Measurements from ENCODE around the gene DPPA5.
"Not testable (repeated sequence)": the region's sequence is repeated elsewhere in the genome, so short reads cannot be mapped to it uniquely, and the experiment has no call there.

The DPPA5 gene

DNA sequence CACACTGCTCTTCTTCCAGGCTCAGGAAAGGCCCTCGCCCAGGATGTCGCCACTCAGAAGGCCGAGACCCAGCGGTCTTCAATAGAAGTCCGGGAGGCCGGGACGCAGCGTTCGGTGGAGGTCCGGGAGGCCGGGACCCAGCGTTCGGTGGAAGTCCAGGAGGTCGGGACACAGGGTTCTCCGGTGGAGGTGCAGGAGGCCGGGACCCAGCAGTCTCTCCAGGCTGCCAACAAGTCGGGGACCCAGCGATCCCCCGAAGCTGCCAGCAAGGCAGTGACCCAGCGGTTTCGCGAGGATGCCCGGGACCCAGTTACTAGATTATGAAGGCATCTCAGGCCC lies 9.4 kb upstream of the DPPA5 start:
- no peak for DNase-seq

DNA sequence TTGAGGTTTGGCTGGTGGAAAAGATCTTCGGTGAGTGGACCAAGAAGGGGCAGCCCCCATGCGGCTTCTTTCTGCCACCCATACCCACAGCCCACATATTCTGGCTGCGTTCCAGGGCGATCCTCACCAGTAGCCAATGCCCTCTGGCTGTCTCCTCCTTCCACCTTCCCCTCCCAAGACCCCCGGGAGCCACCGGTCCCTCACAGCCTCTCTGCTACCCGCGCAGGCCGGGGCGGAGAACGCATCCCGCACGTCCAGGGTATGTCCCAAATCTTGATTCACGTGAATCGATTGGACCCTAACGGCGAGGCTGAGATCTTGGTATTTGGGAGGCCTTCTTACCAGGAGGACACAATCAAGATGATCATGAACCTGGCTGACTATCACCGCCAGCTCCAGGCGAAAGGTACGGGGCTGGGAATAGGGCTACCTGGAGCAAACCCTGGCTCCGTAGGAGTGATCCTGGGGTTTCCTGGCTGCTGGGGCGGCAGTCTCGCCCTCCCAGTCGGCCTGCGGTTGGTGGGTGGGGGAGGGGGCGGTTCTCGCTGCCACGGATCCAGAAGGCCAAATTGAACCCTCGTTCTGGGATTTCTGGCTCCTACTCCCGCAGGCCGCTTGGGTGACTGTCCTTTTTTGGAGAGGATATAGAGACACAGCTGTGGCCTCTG lies 8.9 kb upstream of the DPPA5 start:
- no peak for DNase-seq

- DNase-seq, result no peak
These were observed 8.3 kb upstream of the DPPA5 start, which contains the start of gene KHDC3L for GRCh38 chr6:73362358-73362757. Gene KHDC3L (plus strand): TSS chr6:73362658. CDS start chr6:73362730, 72 bp downstream.

DNA sequence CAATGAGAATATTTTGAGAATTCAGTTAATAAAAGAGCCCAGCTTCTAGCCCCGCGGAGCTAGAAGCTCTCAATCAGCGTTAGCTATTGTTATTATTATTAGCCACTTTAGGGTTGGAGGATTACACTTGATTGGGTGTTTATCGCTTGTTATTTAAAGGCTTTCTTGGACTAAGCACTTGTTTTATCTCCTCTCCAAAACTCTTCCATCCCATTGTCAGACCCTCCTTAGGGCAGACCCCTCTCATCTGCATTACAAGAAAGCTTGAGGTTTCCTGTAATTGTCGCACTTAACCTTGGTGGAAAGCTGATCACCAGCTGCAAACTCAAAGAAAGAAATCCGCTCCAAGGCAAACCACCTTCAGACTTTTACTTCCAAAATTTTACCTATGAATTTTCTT lies 4.8 kb downstream of the DPPA5 start:
- DNase-seq, result no peak

- no peak for DNase-seq
These were observed 5.4 kb downstream of the DPPA5 start for GRCh38 chr6:73348550-73349204.

DNA sequence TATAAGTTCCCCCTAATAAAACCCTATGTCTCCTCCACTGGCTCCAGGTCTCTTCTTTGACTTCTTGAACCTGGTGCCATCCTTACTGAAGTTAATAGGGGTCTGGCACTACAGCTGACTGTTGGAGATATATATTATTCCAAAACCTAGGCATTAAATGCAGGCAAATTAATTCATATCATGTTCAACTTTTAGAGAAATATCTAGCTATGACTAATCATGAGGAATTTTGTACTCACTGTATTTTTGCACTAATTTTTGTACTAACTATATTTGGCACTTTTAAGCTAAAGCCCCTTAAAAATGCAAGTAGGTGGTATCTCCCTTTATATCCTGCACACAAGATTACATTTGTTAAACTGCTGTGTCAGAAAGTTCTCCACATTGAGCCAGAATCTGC lies 10.9 kb downstream of the DPPA5 start:
- DNase-seq, result no peak

DNA sequence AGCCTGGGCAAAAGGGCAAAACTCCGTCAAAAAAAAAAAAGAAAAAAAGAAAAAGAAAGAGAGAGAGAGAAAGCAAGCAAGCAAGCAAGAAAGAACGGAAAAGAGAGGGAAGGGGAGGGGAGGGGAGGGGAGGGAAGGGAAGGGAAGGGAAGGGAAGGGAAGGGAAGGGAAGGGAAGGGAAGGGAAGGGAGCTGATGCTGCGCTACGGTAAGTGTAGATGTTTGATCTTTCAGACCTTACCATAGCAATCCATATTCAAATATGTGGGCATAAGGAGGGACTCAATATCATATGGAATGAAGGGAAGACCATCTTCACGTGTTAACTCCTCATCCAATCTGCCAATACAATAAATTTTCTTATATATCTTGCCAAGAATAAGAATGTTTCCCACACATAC lies 11.9 kb downstream of the DPPA5 start:
- no peak for DNase-seq

GRCh38 chr6:73341335-73341734 lies 12.7 kb downstream of the DPPA5 start:
- no peak for DNase-seq

GRCh38 chr6:73340048-73340447 lies 14.0 kb downstream of the DPPA5 start:
- DNase-seq, result no peak

DNA sequence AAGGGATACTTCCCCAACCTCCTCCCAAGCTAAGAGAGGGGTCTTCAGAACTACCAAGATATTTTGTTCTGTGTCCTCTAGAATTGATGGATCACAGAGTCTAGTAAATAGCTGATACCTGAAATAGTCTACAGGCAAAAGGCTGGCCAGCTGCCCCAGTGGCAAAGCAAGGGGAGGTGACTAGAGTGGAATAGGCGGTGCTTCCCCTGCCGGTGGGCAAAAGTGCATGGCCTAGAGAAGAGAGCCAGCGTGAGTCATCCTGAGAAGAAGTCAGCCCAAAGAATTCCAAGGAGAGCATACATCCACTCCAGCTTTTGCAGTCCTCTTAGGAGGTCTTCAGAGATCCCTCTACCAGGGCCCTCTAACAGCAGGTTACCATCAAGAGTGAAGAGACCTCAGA lies 14.7 kb downstream of the DPPA5 start:
- no peak for DNase-seq

DNA sequence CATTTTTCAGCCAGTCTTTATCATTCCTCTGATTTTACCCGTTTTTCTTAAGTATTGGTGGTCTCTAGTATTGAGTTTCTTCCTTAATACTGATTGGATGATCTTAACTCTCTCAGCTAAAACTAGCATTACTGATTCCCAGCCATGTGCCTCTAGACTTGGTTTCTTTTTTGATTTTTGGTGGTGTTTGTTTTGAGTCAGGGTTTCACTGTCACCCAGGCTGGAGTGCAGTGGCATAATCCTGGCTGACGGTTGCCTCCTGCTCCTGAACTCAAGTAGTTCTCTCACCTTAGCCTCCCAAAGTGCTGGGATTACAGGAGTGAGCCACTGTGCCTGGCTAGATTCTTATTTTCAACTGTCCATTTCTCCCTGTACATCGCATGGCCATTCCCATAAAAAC lies 24.9 kb downstream of the DPPA5 start:
- no peak for DNase-seq

DNA sequence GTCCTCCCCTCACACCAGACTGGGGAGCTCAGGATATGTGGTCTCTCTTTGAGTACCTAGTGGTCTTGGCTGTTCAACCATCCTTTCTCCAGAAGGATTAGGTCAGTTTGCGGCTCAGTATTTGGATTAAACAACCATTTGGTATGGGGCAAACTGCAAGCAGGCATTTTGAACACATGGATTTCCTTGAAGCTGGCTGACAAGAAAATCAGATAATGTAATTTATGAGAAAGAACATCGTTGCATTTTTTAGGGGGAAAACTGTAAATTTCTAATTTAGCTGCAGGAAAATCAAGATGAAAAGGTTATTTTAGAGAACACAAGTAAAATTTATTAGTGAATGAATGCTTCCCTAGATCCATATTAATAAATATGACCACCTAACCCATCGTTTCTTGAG lies 25.3 kb downstream of the DPPA5 start:
- DNase-seq, result no peak

- no peak for DNase-seq
These were observed 28.4 kb downstream of the DPPA5 start for GRCh38 chr6:73325656-73326055.

DNA sequence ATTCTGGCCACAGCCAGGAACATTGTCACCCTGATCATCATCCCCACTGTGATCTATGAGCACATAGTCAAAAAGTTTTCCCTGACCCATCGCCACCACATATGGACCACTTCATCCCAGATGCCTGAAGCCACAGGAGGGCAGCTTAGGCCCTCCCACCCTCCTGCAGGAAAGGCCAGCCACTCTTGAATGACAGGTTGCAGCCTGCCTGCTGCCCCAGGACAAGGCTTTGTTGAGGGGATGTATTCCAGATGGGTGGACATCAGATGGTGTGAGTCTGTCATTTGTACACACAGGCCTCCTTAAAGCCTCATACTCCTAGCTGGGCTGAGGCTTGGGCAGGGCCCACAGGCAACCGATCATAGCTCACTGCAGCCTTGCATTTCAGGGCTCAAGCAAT lies 30.8 kb downstream of the DPPA5 start:
- no peak for DNase-seq

GRCh38 chr6:73314577-73315492 lies 39.2 kb downstream of the DPPA5 start:
- DNase-seq, result no peak

- not testable (repeated sequence) for DNase-seq
These were observed 43.6 kb downstream of the DPPA5 start for GRCh38 chr6:73310503-73310845.

- DNase-seq, result peak; percentile 45 to 52
These were observed 44.1 kb downstream of the DPPA5 start for GRCh38 chr6:73309785-73310502.

DNA sequence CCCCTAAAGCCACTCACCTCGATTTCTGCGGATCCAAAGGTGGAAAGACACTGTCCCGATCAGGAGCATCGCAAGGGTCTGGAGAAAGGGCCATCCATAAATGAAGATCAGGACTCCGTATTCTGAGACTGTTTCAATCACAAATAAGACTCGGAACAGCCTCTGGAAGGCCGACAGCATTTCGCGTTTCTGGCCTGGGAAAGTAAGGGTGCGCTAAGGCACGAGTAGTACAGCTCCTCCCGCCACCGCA lies 44.6 kb downstream of the DPPA5 start:
- no peak for DNase-seq

GRCh38 chr6:73308712-73309534 lies 45.2 kb downstream of the DPPA5 start:
- DNase-seq, result no peak

DNA sequence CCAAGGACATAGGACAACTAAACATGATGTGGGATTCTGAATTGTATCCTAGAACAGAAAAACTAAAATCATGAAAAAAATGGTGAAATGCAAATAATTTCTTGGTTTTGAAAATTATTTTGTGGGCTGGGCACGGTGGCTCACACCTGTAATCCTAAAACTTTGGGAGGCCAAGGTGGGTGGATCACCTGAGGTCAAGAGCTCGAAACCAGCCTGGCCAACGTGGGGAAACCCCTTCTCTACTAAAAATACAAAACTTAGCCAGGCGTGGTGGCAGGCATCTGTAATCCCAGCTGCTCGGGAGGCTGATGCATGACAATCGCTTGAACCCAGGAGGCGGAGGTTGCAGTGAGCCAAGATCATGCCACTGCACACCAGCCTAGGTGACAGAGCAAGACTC lies 50.3 kb downstream of the DPPA5 start:
- DNase-seq, result not testable (repeated sequence)

All from activated CD4-positive, alpha-beta T cell treated with anti-CD3 and anti-CD28 coated beads for 4 hours (primary cell).